Dermis blood vessel endothelial cell (primary cell): Measurements from ENCODE around the gene TINAGL1. TPM values are rescaled to one million over a fixed set of nuclear protein-coding genes. Genes with fewer than 3 reads are reported as not detected.

Experiments
- DNase-seq: peaks from one replicate; pipeline ENCODE4 v3.0.0; 2010
- total RNA-seq: library from RNA; depleted of rRNA; stranded (reverse); fragments of >200 nt; gene quantifications from 2 replicates; pipeline ENCODE4 v1.2.3, GENCODE V29; 2014

TINAGL1 gene
- total RNA-seq, result 418 and 719 TPM in 2 replicates

GRCh38 chr1:31576201-31576669 is at the start of gene TINAGL1:
TINAGL1 (plus strand) TSS chr1:31576515; CDS start chr1:31577149, 634 bp downstream.
- peak; percentile 52 for DNase-seq

- DNase-seq, result no peak
Measured at GRCh38 chr1:31529999-31530684, 46.2 kb upstream of the TINAGL1 start.

GRCh38 chr1:31531177-31531999 is 44.9 kb upstream of the TINAGL1 start:
- DNase-seq, result peak; percentile 40

- no peak for DNase-seq
Measured at GRCh38 chr1:31532173-31532572, 44.1 kb upstream of the TINAGL1 start.

GRCh38 chr1:31535561-31535960 is 40.8 kb upstream of the TINAGL1 start:
- DNase-seq, result no peak

- no peak for DNase-seq
Measured at GRCh38 chr1:31539329-31539728, 37.0 kb upstream of the TINAGL1 start.

GRCh38 chr1:31541194-31541593 is 35.1 kb upstream of the TINAGL1 start:
- DNase-seq, result no peak

- no peak for DNase-seq
Measured at GRCh38 chr1:31545927-31546540, 30.3 kb upstream of the TINAGL1 start.

- DNase-seq, result no peak
Measured at GRCh38 chr1:31548534-31548906, 27.8 kb upstream of the TINAGL1 start.

- DNase-seq, result peak; percentile 94
Measured at GRCh38 chr1:31548907-31549808, 27.2 kb upstream of the TINAGL1 start.

GRCh38 chr1:31549809-31550620 is 26.3 kb upstream of the TINAGL1 start:
- DNase-seq, result peak; percentile 38

GRCh38 chr1:31551208-31551607 is 25.1 kb upstream of the TINAGL1 start:
- no peak for DNase-seq

- no peak for DNase-seq
Measured at GRCh38 chr1:31552489-31552888, 23.8 kb upstream of the TINAGL1 start.

- DNase-seq, result no peak
Measured at GRCh38 chr1:31556481-31557006, 19.8 kb upstream of the TINAGL1 start.

GRCh38 chr1:31559715-31560114 is 16.6 kb upstream of the TINAGL1 start:
- DNase-seq, result no peak

GRCh38 chr1:31560394-31560793 is 15.9 kb upstream of the TINAGL1 start:
- DNase-seq, result no peak

- DNase-seq, result peak; percentile 65
Measured at GRCh38 chr1:31562707-31563360, 13.5 kb upstream of the TINAGL1 start.

GRCh38 chr1:31564606-31564989 is 11.7 kb upstream of the TINAGL1 start:
- no peak for DNase-seq

GRCh38 chr1:31567956-31568570 is 8.3 kb upstream of the TINAGL1 start:
- no peak for DNase-seq

GRCh38 chr1:31568895-31569595 is 7.3 kb upstream of the TINAGL1 start:
- no peak for DNase-seq
